GM04504 (cell line): ENCODE results near the gene HAAO.
"Not testable (repeated sequence)": the region's sequence is repeated elsewhere in the genome, so short reads cannot be mapped to it uniquely, and the experiment has no call there.

ENCODE experiments used
- DNase-seq: peaks from one replicate; pipeline ENCODE4 v3.0.0-alpha.2; 2012; ENCODE audit warnings: low read depth

The HAAO gene

GRCh38 chr2:42792583-42793333, at the start of gene HAAO:
Gene HAAO (minus strand): TSS chr2:42792583. CDS start chr2:42792536, 47 bp downstream.
- DNase-seq = no peak

- DNase-seq = no peak
Measured at GRCh38 chr2:42841344-42841743, 49.0 kb upstream of the HAAO start.

GRCh38 chr2:42840760-42841159, 48.4 kb upstream of the HAAO start:
- DNase-seq = no peak

- DNase-seq = no peak
Measured at GRCh38 chr2:42839809-42840501, 47.6 kb upstream of the HAAO start.

- no peak for DNase-seq
Measured at GRCh38 chr2:42838133-42838532, 45.8 kb upstream of the HAAO start.

GRCh38 chr2:42835577-42836371, 43.4 kb upstream of the HAAO start:
- peak; percentile 97 for DNase-seq

- no peak for DNase-seq
Measured at GRCh38 chr2:42834161-42834560, 41.8 kb upstream of the HAAO start.

- DNase-seq = no peak
Measured at GRCh38 chr2:42832289-42832634, 39.9 kb upstream of the HAAO start.

GRCh38 chr2:42831575-42832288, 39.3 kb upstream of the HAAO start:
- not testable (repeated sequence) for DNase-seq

GRCh38 chr2:42830922-42831574, 38.7 kb upstream of the HAAO start:
- DNase-seq = no peak

GRCh38 chr2:42829671-42830440, 37.5 kb upstream of the HAAO start:
- no peak for DNase-seq

- peak; percentile 40 for DNase-seq
Measured at GRCh38 chr2:42828487-42829425, 36.4 kb upstream of the HAAO start.

GRCh38 chr2:42827647-42828486, 35.5 kb upstream of the HAAO start:
- DNase-seq = peak; percentile 60

GRCh38 chr2:42826231-42826630, 33.8 kb upstream of the HAAO start:
- no peak for DNase-seq

GRCh38 chr2:42824454-42824807, 32.0 kb upstream of the HAAO start:
- no peak for DNase-seq

- DNase-seq = no peak
Measured at GRCh38 chr2:42823744-42824453, 31.5 kb upstream of the HAAO start.

GRCh38 chr2:42819160-42819559, 26.8 kb upstream of the HAAO start:
- no peak for DNase-seq

- DNase-seq = no peak
Measured at GRCh38 chr2:42815726-42816125, 23.3 kb upstream of the HAAO start.
